Fibroblast of skin of right biceps (primary cell): ENCODE data around the gene SCGN.

ENCODE experiments used
- DNase-seq: peaks from one replicate; pipeline ENCODE4 v3.0.0-alpha.2; 2013

The SCGN gene

GRCh38 chr6:25641377-25641776 lies 10.6 kb upstream of the SCGN start:
- no peak for DNase-seq

GRCh38 chr6:25641940-25642666 lies 9.9 kb upstream of the SCGN start:
- no peak for DNase-seq

- DNase-seq = no peak
Observed at GRCh38 chr6:25642667-25643328, 9.2 kb upstream of the SCGN start.

DNA sequence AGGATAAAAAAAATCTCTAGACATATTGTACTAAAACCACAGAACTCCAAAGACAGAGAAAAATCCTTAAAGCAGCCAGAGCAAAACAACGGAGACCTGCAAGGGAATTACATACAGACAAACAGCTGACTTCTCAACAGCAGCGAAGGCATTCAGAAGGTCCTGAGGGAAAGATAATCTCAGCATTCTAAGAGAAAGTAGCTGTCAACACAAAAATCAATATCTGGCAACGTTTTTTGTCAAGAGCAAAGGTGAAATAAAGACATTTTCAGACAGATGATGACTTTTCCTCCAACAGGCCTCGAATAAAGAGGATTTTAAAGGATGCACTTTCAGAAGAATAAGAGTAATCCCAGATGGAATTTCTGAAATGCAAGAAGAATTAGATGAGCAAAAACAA lies 6.1 kb upstream of the SCGN start:
- DNase-seq = no peak

GRCh38 chr6:25649611-25650010 lies 2.4 kb upstream of the SCGN start:
- DNase-seq = no peak

DNA sequence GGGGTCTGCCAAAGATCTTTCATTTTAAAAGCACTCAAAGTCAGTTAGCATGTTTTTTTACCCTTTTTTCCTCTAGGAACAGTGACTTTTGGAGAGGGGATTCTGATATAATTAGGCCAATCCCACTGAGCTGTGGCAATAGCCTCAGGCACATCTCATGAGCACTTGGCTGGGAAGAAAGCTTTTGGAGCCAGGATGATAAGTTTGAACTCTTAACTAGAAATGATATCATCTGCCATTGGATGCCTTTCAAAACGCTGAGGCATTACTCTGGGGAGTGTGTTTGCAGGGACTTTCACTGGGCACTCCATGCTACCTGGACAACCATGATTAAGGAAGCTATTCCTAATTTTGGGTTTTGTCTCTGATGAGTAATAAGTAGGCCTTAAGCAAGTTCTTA lies 3.7 kb downstream of the SCGN start:
- no peak for DNase-seq

DNA sequence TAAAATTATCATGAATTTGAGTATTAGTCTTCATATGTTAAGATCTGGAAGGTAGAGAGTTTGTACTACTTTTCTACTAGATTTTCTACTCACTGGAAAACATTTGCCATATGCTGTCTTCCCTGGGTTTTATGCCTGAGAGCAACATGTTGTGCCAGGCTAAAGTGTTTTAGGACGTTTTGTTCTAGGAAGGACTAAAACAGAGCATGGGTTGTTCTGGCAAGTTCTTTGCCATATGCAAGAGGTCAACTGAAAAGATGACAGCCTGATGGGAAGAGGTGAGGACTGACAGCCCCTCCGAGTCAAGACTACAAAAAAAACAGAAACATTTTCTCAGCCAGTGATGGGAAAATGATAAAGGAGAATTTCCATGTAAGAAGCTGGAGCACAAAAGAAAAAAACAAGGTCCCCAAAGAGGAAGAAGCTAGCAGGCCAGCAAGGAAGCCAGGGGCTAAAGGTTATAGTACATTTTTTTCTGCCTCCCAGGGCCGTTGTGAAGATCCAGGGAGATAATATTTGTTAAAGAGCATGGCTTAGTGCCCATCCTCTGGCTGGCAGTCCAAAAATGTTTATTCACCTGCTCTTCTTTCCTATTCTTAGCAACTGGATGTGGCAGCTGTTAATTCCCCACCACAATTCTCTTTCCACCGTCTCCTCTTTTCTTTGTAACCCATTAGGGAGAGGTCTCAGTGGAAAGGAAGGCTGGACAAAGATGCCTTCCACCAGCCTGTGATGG lies 7.8 kb downstream of the SCGN start:
- no peak for DNase-seq

GRCh38 chr6:25660512-25660911 lies 8.5 kb downstream of the SCGN start:
- peak; percentile 54 for DNase-seq

DNA sequence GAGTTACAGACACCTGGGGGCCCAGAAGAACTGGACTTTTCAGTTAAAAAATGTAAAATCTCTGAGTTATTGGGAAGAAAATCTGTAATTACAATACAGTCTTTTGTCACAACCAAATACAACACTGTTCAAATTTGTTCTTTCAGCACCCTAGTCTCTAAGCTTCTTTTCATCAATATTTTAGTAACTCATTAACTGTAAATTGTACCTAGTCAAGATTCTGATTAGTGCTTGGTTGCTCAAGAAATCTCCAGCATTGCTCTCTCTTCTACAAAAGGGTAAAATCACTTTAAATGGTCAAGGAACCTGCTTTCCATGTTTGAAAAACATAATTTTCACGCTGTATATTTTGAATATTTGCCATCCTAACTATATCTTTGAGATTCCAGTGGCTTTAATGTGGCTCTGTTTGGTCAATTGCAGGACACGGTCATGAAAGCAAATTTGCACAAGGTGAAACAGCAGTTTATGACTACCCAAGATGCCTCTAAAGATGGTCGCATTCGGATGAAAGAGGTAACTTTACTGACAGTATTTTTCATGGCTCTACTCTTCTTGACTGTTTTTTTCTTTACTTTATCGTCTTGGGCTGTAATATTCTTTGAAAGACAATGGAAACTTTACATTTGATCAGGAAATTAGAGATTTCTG lies 9.2 kb downstream of the SCGN start:
- DNase-seq = no peak

GRCh38 chr6:25665455-25665854 lies 13.4 kb downstream of the SCGN start:
- DNase-seq = no peak

- no peak for DNase-seq
Observed at GRCh38 chr6:25669413-25669812, 17.4 kb downstream of the SCGN start.

DNA sequence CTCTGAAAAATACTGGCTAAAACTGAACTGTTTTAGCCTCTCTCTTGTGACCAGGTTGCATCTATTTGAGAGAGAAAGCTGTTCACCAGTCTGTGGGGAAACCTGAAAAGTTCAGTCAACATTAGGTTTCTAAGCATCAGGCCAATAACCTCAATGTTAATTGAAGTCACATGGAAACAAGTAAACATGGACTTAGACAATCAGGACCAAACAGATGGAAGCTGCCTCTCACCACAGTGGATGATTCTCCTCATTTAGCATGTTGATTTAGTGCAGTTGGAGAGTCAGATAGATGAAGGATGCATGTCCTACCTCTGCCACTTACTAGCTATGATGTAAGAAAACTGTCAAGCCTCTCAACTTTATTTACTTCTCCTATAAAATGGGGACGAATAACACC lies 18.2 kb downstream of the SCGN start:
- DNase-seq = no peak

DNA sequence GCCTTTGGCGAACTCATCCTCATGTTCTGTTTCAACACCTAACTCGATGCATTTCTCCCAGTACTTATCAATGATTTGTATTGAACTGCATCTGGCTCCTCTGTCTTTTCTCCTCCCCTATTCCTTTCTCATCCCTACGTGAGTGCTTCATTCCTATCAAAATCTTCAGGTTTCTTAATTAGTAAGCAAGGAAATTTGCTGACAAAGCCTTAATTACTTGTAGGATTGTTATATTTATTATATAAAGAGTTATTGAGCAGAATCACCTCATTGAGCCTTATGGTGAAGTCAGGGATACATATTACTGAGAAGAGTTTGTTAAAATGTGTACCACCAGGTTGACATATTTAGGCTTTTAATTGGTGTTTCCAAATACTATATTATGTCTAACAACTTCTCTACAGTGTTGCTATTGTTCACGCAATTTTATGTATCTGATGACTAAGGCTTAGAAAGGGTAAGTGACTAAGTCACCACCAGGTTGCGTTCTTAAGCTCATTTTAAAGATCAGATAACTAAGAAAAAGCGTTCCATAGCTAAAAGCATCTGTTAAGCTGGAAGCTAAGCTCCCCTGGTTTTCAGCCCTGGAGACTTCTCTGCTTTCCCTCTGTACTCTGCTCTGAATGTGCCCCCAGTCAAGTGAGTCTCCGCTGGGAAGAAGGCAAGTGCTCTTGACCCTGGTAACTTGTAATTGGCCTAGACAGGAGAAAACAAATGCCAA lies 18.9 kb downstream of the SCGN start:
- no peak for DNase-seq

GRCh38 chr6:25671652-25672051 lies 19.6 kb downstream of the SCGN start:
- no peak for DNase-seq

- no peak for DNase-seq
Observed at GRCh38 chr6:25675167-25675566, 23.2 kb downstream of the SCGN start.

- no peak for DNase-seq
Observed at GRCh38 chr6:25676775-25677174, 24.8 kb downstream of the SCGN start.

- DNase-seq = no peak
Observed at GRCh38 chr6:25681848-25682247, 29.8 kb downstream of the SCGN start.

DNA sequence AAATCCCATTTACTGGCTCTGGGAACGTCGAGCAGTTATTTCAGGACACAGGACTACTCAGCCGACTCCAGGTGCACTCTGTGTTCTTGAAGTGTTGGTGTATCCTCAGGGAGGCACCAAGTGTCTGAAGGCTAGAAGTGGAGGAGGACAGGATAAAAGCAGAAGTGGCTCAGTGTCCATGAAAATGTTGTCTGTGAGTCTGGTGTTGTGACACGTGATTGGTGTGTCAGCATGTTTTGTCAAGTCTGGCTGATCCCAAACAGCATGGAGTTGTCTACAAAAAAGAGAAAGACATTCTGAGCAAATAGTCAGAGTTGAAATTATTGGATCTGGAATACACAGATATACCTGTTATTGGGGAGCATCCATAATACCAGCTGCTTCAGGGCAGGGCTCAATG lies 30.3 kb downstream of the SCGN start:
- DNase-seq = no peak

- no peak for DNase-seq
Observed at GRCh38 chr6:25684565-25684964, 32.5 kb downstream of the SCGN start.

DNA sequence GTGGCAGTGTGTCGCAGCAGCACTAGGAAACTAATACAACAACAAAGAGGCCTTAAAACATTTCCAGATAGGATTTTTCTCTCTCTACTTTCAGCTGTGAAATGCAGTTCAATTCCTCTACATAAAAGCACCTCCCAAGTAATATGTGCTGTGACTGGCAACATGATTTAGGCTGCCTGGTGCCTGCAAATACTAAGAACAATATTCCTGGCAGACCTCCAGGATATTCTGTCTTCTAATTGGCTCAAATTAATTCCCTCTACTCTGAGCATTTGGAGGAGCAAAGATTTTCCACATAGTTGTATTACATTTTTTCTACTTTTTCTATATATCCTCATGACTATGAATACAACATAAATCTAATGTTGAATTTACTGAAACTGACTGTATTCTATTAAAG lies 33.2 kb downstream of the SCGN start:
- no peak for DNase-seq

DNA sequence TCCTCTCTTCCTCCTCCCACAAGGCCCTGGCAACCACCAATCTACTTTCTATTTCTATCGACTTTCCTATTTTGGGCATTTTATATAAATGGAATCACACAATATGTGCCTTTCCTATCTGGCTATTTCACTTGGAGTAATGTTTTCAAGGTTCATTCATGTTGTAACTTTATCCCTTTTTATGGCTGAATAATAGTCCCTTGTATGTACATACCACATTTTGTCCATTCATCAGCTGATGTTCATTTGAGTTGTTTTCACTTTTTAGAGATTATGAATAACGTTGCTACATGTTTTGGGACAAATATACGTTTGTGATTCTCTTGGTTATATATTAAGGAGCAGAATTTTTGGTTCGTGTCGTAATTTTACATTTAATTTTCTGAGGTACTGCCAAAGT lies 33.9 kb downstream of the SCGN start:
- no peak for DNase-seq

DNA sequence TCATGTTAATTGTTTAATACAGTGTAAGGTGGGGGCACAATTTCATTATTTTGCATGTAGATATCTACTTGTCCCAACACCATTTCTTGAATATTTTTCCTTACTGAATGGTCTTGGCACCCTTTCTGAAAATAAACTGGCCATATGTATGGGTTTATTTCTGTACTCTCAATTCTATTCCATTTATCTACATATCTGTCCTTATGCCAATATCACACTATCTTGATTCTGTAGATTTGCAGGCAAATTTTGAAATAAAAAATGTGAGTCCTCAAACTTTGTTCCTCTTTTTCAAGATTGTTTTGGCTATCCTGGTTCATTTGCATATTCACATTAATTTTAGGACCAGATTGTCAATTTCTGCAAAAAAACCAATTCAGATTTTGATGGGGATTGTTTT lies 34.8 kb downstream of the SCGN start:
- no peak for DNase-seq

DNA sequence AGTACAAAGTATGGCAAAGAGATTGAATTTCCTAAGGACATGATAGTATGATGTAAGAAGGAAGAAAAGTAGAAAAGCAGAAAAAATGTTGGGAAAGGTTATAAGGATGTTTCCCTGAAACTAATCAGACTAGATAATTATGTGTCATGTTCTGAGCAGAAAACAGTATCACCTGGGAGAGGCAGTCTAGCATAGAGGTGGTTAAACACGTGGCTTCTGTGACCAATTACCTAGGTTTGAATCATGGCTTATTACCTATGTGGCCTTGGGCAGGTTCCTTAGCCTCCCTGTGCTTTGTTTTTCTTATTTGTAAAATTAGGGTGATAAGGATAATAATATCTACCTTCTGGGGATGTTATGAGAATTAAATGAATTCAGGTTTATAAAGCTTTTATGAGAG lies 38.0 kb downstream of the SCGN start:
- no peak for DNase-seq
